HL-60 (cell line): ENCODE measurements around the gene YWHAB.

Source experiments
- DNase-seq, 2 experiments: peaks; one replicate each; pipeline ENCODE4 v3.0.0-alpha.2; 2010 to 2020; ENCODE audit warnings: low read depth in 1 of 2, low spot score in 1 of 2
- H3K27ac ChIP-seq: fragments of 250-450 bp; sonication (Bioruptor Pico); replicated peaks from 2 replicates; pipeline ENCODE4 v1.5.1; 2020; ENCODE audit warnings: mild to moderate bottlenecking, moderate library complexity
- H3K27me3 ChIP-seq: fragments of 250-450 bp; sonication (Bioruptor Pico); 2 replicates; pipeline ENCODE4 v1.5.1; 2021; ENCODE audit warnings: mild to moderate bottlenecking, moderate library complexity; ENCODE audit not compliant: insufficient read depth, poor library complexity, severe bottlenecking
- H3K4me3 ChIP-seq: replicated peaks from 2 replicates; pipeline ENCODE4 v1.5.1; 2011; ENCODE audit warnings: mild to moderate bottlenecking, control low read depth, low read length; ENCODE audit not compliant: insufficient read depth
- GABPA ChIP-seq: IDR thresholded peaks from 2 replicates; pipeline ENCODE4 v1.6.1; 2012; ENCODE audit warnings: low read depth
- POLR2AphosphoS5 ChIP-seq: IDR thresholded peaks from 2 replicates; pipeline ENCODE4 v1.6.1; 2012; ENCODE audit warnings: low read depth
- SPI1 ChIP-seq: IDR thresholded peaks from 2 replicates; pipeline ENCODE4 v1.6.1; 2012; ENCODE audit warnings: low read depth, mild to moderate bottlenecking, borderline replicate concordance
- TF ChIP-seq, protein P1 (sequence below): IDR thresholded peaks from 2 replicates; pipeline ENCODE4 v1.6.1; 2012; ENCODE audit warnings: low read depth; ENCODE audit not compliant: insufficient replicate concordance
- TF ChIP-seq, protein P2 (sequence below): IDR thresholded peaks from one replicate; pipeline ENCODE4 v1.5.1; 2011; ENCODE audit warnings: low read length, control low read depth, inconsistent platforms; ENCODE audit not compliant: insufficient read depth

The YWHAB gene

DNA sequence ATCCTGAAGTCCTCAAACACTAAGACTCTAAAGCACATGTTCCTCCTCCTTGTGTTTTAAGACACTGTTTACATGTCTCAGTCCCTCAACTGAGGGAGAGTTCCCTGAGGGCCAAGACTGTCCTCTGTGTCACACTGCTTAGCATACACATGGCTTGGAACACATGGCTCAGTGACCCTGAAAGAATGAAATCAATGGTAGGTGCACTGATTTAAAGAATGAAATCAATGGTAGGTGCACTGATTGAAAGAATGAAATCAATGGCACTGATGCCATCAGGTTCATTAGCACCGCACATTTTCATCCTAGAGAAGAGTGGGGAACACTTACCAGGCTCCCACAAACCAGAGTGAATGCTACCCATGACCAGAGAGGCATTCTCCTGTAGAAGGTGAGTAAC, 64.9 kb downstream of the YWHAB start:
- Histone ChIP-seq H3K27ac (no peak overlapping the region), H3K4me3 (no peak overlapping the region), H3K27me3 (no peaks in the 10 kb centered on the region)
- no peak for DNase-seq
- TF ChIP-seq GABPA, result no peak
- TF ChIP-seq, protein P1, sequence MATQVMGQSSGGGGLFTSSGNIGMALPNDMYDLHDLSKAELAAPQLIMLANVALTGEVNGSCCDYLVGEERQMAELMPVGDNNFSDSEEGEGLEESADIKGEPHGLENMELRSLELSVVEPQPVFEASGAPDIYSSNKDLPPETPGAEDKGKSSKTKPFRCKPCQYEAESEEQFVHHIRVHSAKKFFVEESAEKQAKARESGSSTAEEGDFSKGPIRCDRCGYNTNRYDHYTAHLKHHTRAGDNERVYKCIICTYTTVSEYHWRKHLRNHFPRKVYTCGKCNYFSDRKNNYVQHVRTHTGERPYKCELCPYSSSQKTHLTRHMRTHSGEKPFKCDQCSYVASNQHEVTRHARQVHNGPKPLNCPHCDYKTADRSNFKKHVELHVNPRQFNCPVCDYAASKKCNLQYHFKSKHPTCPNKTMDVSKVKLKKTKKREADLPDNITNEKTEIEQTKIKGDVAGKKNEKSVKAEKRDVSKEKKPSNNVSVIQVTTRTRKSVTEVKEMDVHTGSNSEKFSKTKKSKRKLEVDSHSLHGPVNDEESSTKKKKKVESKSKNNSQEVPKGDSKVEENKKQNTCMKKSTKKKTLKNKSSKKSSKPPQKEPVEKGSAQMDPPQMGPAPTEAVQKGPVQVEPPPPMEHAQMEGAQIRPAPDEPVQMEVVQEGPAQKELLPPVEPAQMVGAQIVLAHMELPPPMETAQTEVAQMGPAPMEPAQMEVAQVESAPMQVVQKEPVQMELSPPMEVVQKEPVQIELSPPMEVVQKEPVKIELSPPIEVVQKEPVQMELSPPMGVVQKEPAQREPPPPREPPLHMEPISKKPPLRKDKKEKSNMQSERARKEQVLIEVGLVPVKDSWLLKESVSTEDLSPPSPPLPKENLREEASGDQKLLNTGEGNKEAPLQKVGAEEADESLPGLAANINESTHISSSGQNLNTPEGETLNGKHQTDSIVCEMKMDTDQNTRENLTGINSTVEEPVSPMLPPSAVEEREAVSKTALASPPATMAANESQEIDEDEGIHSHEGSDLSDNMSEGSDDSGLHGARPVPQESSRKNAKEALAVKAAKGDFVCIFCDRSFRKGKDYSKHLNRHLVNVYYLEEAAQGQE, result no peak
- TF ChIP-seq SPI1, result no peak
- TF ChIP-seq POLR2AphosphoS5, result no peak
- TF ChIP-seq, protein P2, sequence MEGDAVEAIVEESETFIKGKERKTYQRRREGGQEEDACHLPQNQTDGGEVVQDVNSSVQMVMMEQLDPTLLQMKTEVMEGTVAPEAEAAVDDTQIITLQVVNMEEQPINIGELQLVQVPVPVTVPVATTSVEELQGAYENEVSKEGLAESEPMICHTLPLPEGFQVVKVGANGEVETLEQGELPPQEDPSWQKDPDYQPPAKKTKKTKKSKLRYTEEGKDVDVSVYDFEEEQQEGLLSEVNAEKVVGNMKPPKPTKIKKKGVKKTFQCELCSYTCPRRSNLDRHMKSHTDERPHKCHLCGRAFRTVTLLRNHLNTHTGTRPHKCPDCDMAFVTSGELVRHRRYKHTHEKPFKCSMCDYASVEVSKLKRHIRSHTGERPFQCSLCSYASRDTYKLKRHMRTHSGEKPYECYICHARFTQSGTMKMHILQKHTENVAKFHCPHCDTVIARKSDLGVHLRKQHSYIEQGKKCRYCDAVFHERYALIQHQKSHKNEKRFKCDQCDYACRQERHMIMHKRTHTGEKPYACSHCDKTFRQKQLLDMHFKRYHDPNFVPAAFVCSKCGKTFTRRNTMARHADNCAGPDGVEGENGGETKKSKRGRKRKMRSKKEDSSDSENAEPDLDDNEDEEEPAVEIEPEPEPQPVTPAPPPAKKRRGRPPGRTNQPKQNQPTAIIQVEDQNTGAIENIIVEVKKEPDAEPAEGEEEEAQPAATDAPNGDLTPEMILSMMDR, result no peak

GRCh38 chr20:44952731-44953130, 67.2 kb downstream of the YWHAB start:
- TF ChIP-seq SPI1 (peak; percentile 10; the same call in 1 of the 2 replicates), GABPA (no peak), POLR2AphosphoS5 (no peak)
- TF ChIP-seq, protein P2, result no peak
- no peaks in the 10 kb centered on the region for H3K27me3 ChIP-seq
- no peak overlapping the region for H3K4me3 ChIP-seq
- H3K27ac ChIP-seq, result no peak overlapping the region
- DNase-seq, result no peak

DNA sequence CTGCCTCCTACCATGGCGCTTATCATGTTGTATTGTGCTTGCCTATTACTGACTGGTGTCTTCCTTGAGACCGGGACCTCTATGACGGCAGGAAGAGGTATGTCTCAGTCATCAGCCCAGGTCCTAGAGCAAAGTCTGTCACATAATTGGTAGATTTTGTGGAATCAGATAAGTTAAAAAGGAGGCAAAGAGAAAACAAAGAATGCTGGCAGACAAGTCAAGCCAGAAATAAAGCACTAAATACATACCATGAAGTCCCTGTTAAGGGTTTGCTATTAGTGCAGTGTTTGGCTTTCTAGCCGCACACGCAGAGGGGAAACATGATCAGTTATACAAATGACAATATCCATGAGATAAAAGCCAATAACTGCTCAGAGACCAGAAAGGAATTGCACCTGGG, 68.7 kb downstream of the YWHAB start:
- H3K27me3 ChIP-seq, result no peaks in the 10 kb centered on the region
- no peak overlapping the region for H3K27ac ChIP-seq
- DNase-seq, result no peak
- TF ChIP-seq, protein P2, result no peak
- TF ChIP-seq GABPA (no peak), POLR2AphosphoS5 (no peak), SPI1 (no peak)
- TF ChIP-seq, protein P1, result no peak
- no peak overlapping the region for H3K4me3 ChIP-seq

DNA sequence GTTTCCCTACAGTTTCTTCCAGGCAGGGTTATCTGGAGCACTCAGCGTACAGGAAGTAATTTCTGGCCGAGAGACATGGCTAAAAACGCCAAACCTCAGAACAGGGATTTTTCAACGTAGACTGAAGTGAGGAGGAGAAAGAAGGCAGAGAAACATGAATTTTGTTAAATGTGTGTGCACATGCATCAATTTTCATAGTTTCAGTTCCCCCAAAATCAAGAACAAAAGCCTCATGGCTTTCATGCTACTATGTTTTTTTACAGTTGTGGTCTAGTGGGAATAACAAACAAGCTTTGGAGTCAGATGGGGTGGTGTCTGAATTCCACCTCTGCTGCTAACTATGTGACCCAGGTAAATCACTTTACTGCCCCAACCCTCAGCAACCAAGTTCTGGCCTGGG, 69.8 kb downstream of the YWHAB start:
- TF ChIP-seq SPI1 (no peak), POLR2AphosphoS5 (no peak), GABPA (no peak)
- TF ChIP-seq, protein P1, result no peak
- TF ChIP-seq, protein P2, result no peak
- DNase-seq, result no peak
- Histone ChIP-seq H3K4me3 (no peak overlapping the region), H3K27ac (no peak overlapping the region), H3K27me3 (no peaks in the 10 kb centered on the region)
